ENCODE data around the gene MAMDC2.

The MAMDC2 gene

GRCh38 chr9:70260606-70261005, 217.0 kb downstream of the MAMDC2 start:
- no peak for DNase-seq (ENCODE audit: low read depth)

GRCh38 chr9:70261131-70261870, 217.7 kb downstream of the MAMDC2 start:
- DNase-seq (ENCODE audit: low read depth): no peak

GRCh38 chr9:70262366-70262765, 218.7 kb downstream of the MAMDC2 start:
- DNase-seq (ENCODE audit: low read depth): no peak

GRCh38 chr9:70262948-70263347, 219.3 kb downstream of the MAMDC2 start:
- no peak for DNase-seq (ENCODE audit: low read depth)

GRCh38 chr9:70263421-70263820, 219.8 kb downstream of the MAMDC2 start:
- no peak for DNase-seq (ENCODE audit: low read depth)

Data from T follicular helper cell (primary cell).